Activated naive CD4-positive, alpha-beta T cell treated with anti-CD3 and anti-CD28 coated beads, Interleukin-2, amount 50 U/mL, for 72 hours (primary cell): ENCODE measurements around the gene AMN. TPM values are rescaled to one million over a fixed set of nuclear protein-coding genes. Genes with fewer than 3 reads are reported as not detected.
"Not testable (repeated sequence)": the region's sequence is repeated elsewhere in the genome, so short reads cannot be mapped to it uniquely, and the experiment has no call there.

Experiments used
- ATAC-seq, 2 donors: fragments of 150-1000 bp; cut with Tn5 transposase; 2 replicates each; pipeline ENCODE4 v1.10.0; 2021; ENCODE audit warnings: mild to moderate bottlenecking in 2 of 2, moderate library complexity in 2 of 2
- DNase-seq, 2 donors: peaks; one replicate each; pipeline ENCODE4 v3.0.0; 2021 to 2022; ENCODE audit warnings: low spot score in 2 of 2
- H3K27ac Mint-ChIP-seq, 2 donors: one replicate each; pipeline ENCODE4 v1.8.0; 2022; ENCODE audit warnings: mild to moderate bottlenecking in 2 of 2, mixed read lengths in 2 of 2
- H3K36me3 Mint-ChIP-seq, 2 donors: one replicate each; pipeline ENCODE4 v1.8.0; 2022; ENCODE audit warnings: mixed read lengths in 2 of 2
- H3K9me3 Mint-ChIP-seq, 2 donors: one replicate each; pipeline ENCODE4 v1.8.0; 2022; ENCODE audit warnings: mixed read lengths in 2 of 2
- total RNA-seq, 2 donors: library from RNA; stranded (reverse); gene quantifications; one replicate each; pipeline ENCODE4 v1.2.3, GENCODE V29; 2022

Gene AMN
- total RNA-seq, 2 donors from 2014 or later = 0.30 to 0.49 TPM

DNA sequence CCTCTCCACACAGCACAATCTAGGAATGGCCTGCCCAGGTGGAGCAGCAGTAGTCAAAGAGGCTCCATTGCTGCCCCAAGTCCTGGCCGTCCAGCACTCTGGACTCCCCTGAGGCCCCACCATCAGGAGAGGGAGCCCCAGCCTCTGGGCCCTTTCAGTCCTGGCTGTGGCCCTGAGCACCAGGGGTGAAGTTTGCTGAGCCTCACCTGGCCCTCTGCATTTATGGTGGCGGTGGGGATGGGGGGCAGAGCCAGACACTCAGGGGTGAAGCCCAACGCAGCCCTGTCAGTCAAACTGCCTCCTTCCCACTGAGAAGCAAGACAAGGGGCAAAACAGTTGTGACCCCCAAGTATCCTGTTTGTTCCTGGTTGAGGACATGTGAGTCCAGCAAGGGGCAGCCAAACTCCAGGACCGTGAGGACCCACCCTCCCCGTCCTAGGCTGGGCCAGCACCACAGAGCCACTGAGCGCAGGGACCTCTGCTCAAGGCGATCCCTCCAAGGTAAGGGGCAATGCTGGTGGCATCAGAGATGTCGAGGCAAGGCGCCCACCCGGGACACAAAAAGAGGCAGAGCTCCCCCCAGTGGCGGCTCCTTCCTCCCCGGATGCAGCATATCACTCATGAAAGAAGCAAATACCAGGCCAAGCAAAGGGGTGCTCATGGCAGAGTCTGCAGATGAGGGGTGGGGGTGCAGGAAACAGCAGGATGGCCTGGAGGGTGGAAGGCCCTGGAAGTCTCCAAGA, 4.8 kb upstream of the AMN start:
- Mint-ChIP-seq H3K27ac (peak overlapping the region in 1 of 2 donors; percentile 39), H3K9me3 (no peaks in the 10 kb centered on the region), H3K36me3 (no peaks in the 10 kb centered on the region)
- ATAC-seq (peak; percentile 34 to 39), DNase-seq (peak in 1 of 2 donors; percentile 67)

- no peaks in the 10 kb centered on the region for H3K9me3 Mint-ChIP-seq
- H3K27ac Mint-ChIP-seq = no peak overlapping the region
- no peaks in the 10 kb centered on the region for H3K36me3 Mint-ChIP-seq
- ATAC-seq (no peak), DNase-seq (no peak)
Observed at GRCh38 chr14:102918438-102918837, 4.0 kb upstream of the AMN start.

GRCh38 chr14:102920273-102920997, 2.0 kb upstream of the AMN start:
- Mint-ChIP-seq H3K27ac (no peak overlapping the region), H3K9me3 (no peaks in the 10 kb centered on the region), H3K36me3 (no peaks in the 10 kb centered on the region)
- DNase-seq (no peak), ATAC-seq (no peak)

DNA sequence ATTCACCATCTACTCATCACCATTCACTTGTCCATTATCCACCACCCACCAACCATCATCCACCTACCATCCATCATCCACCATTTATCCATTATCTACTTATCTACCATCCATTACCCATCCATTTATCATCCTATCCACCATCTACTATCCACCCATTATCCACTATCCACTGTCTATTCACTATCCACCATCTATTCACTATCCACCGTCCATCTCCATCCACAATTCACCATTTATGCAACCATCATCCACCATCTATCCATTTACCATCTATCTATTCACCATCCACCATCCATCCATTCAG, 1.5 kb upstream of the AMN start:
- no peaks in the 10 kb centered on the region for H3K9me3 Mint-ChIP-seq
- no peak for ATAC-seq
- no peak for DNase-seq
- no peaks in the 10 kb centered on the region for H3K36me3 Mint-ChIP-seq
- H3K27ac Mint-ChIP-seq = no peak overlapping the region

DNA sequence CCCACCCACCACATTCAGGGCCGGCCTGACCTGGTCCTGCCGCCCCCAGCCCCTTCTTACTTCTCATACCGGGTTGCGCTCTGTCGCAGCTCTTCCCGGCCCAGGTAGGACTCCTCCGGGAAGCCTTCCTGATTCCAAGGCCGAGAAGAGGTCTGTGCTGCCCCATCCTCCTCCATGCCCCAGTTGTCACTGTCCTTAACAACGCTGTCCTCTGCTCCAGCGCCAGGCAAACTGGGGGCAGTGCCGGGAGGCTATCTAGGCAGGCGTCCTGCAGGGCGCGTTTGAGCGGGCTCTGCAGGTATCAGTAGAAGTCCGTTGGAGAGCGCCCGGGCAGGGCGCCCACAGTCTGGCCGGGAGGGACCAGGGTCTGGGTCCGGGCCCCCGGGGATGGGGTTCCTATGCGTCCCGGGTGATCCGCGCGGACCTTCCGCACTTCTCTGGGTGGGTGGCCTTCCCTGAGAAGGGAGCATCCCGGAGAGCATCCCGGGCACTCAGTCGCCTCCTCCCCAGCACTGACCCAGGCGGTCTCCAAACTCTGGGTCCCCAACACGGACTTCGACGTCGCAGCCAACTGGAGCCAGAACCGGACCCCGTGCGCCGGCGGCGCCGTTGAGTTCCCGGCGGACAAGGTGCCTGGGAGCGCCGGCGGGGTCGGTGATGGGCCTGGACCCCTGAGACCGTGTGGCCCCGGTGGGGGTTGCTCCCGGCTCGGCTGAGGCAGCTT, 900 bp downstream of the AMN start:
- ATAC-seq = peak; percentile 17 to 28
- H3K9me3 Mint-ChIP-seq = no peaks in the 10 kb centered on the region
- DNase-seq = no peak
- H3K36me3 Mint-ChIP-seq = no peaks in the 10 kb centered on the region
- no peak overlapping the region for H3K27ac Mint-ChIP-seq

DNA sequence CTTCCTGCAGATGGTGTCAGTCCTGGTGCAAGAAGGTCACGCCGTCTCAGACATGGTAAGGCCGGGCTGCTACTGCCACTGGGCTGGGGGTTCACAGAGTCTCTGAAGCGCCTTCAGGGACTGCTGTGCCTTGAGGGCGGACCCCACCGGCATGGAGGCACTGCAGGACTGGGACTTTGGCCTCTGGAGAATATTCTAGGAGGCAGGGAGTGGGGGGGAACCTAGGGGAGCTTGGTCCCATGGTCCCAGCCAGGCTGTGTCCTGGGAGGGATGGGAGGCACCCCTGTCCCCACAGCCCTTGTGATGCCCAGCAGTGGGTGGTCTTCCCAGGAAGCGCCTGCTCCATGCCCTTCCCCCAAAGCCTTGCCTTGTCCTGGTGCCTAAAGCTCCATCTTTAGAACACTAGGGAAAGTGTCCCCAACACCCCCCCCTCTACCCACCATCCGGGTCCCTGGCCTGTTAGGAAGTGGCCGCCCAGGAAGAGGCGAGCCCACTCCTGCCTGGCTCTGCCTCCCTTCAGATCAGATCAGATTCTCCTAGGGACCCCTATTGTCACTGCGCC, 1.5 kb downstream of the AMN start:
- H3K9me3 Mint-ChIP-seq = no peaks in the 10 kb centered on the region
- no peak overlapping the region for H3K27ac Mint-ChIP-seq
- ATAC-seq (no peak), DNase-seq (no peak)
- H3K36me3 Mint-ChIP-seq = no peaks in the 10 kb centered on the region

GRCh38 chr14:102924632-102925588, 2.4 kb downstream of the AMN start:
- H3K36me3 Mint-ChIP-seq = no peaks in the 10 kb centered on the region
- H3K9me3 Mint-ChIP-seq = no peaks in the 10 kb centered on the region
- no peak overlapping the region for H3K27ac Mint-ChIP-seq
- ATAC-seq (no peak), DNase-seq (no peak)

- no peaks in the 10 kb centered on the region for H3K36me3 Mint-ChIP-seq
- H3K27ac Mint-ChIP-seq = no peak overlapping the region
- no peaks in the 10 kb centered on the region for H3K9me3 Mint-ChIP-seq
- DNase-seq (no peak), ATAC-seq (no peak)
Observed at GRCh38 chr14:102925646-102926045, 3.2 kb downstream of the AMN start.

GRCh38 chr14:102926104-102926503, 3.6 kb downstream of the AMN start:
- no peak overlapping the region for H3K27ac Mint-ChIP-seq
- no peak for DNase-seq
- no peak for ATAC-seq
- H3K36me3 Mint-ChIP-seq = no peaks in the 10 kb centered on the region
- H3K9me3 Mint-ChIP-seq = no peaks in the 10 kb centered on the region

- not testable (repeated sequence) for H3K9me3 Mint-ChIP-seq, H3K36me3 Mint-ChIP-seq, H3K27ac Mint-ChIP-seq, DNase-seq, ATAC-seq
Observed at GRCh38 chr14:102926840-102927239, 4.4 kb downstream of the AMN start.

DNA sequence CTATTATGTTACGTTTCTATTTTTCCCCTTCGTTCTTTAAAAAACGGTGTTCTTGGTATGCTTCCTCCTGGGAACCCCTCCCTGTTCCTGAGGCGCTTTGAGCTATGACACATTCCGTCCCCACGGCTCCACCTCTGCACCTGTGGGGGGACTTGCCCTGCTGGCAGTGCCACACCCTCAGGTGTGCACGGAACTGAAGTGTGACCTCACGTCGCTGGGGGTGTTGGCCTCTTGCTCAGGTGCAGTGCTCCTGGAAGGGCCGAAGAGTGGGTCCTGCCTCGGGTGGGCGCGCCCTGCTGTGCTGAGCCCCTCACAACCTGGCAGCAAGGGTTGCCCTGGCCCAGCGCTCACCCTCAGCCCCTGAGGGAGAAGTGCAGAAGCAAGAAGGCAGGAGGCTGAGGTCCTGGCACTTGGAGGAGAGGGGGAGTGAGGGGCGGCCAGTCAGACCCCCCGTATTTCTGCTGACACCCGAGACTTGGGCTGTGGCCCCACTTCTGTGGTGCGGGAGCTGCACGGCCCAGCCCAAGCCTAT, 4.9 kb downstream of the AMN start:
- ATAC-seq = no peak
- Mint-ChIP-seq H3K9me3 (no peaks in the 10 kb centered on the region), H3K36me3 (no peaks in the 10 kb centered on the region), H3K27ac (no peak overlapping the region)
- no peak for DNase-seq

DNA sequence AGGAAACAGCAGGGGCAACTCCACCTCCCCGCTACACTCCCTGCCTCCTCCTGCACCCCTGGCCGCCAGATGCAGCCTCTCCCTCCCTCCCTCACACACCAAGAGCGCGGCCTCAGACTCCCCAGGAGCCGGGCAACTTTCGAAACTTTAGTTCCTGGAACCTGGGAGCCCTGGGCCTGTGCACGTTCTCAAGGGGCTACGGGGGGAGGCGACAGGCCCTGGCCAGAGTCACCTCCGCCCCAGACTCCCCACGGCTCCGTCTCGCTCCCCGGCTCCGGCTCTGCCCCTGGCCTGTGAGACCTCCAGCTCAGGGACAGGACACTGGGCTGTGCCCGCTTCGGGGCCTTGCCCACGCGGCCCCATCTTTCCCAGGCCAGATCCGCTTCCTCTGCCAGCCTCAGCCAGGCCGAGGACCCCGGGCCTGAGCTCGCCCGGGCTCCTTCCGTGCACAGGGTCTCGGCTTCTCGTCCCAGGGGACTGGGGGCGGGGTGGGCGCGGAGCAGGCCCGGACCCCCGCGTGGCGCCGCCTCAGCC, 5.5 kb downstream of the AMN start:
- no peaks in the 10 kb centered on the region for H3K9me3 Mint-ChIP-seq
- peak; percentile 9 to 26 for ATAC-seq
- no peak overlapping the region for H3K27ac Mint-ChIP-seq
- DNase-seq = no peak
- H3K36me3 Mint-ChIP-seq = no peaks in the 10 kb centered on the region

- H3K9me3 Mint-ChIP-seq = no peaks in the 10 kb centered on the region
- no peak overlapping the region for H3K27ac Mint-ChIP-seq
- ATAC-seq (peak; percentile 35 to 64), DNase-seq (peak in 1 of 2 donors; percentile 58)
- H3K36me3 Mint-ChIP-seq = no peaks in the 10 kb centered on the region
Observed at GRCh38 chr14:102928412-102929240, 6.2 kb downstream of the AMN start.

DNA sequence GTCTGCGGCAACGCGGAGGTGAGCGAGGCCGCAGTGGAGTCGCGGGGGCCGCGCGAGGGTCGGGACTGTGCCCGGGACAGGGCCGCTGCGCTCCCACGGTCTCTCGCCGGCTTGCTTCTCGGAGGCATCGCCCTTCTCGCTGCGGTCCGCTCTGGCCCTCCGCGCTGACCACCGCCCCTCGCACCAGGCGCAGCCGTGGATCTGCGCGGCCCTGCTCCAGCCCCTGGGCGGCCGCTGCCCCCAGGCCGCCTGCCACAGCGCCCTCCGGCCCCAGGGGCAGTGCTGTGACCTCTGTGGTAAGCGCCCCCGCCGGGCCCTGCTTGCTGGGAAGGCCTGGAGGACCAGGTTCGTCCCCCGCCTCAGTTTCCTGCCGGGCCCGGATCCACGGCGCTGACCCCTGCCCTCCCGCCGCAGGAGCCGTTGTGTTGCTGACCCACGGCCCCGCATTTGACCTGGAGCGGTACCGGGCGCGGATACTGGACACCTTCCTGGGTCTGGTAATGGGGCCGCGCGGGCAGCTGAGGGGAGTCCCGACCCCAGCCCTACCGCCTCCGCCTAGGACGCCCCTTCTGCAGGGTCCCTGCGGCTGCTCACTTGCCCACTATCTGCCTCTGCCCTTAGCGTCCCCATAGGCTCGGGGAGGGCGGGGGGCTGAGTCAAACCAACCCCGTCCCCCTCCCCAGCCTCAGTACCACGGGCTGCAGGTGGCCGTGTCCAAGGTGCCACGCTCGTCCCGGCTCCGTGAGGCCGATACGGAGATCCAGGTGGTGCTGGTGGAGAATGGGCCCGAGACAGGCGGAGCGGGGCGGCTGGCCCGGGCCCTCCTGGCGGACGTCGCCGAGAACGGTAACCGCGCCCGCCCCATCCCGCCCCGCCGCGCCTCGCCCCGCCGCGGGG, 7.0 kb downstream of the AMN start:
- Mint-ChIP-seq H3K36me3 (no peaks in the 10 kb centered on the region), H3K27ac (no peak overlapping the region), H3K9me3 (no peaks in the 10 kb centered on the region)
- peak; percentile 1 to 10 for ATAC-seq
- no peak for DNase-seq
